PC-3 (cell line): Measurements from ENCODE around the gene STXBP5.

ENCODE experiments used
- EZH2 ChIP-seq: fragments of 300-600 bp; sonication (generic); IDR thresholded peaks from one replicate; pipeline ENCODE4 v1.6.1; 2017; ENCODE audit warnings: antibody characterized with exemption, mild to moderate bottlenecking, low read length; ENCODE audit not compliant: unreplicated experiment
- EZH2phosphoT487 ChIP-seq: fragments of 300-600 bp; sonication (generic); IDR thresholded peaks from 2 replicates; pipeline ENCODE4 v1.6.1; 2018; ENCODE audit warnings: mild to moderate bottlenecking, antibody characterized with exemption, low read length, borderline replicate concordance
- TF ChIP-seq, protein P1 (sequence below): fragments of 300-600 bp; sonication (generic); conservative IDR thresholded peaks from 2 replicates; pipeline ENCODE4 v1.5.1; 2017; ENCODE audit warnings: antibody characterized with exemption, low read depth, mild to moderate bottlenecking, low read length

DNA sequence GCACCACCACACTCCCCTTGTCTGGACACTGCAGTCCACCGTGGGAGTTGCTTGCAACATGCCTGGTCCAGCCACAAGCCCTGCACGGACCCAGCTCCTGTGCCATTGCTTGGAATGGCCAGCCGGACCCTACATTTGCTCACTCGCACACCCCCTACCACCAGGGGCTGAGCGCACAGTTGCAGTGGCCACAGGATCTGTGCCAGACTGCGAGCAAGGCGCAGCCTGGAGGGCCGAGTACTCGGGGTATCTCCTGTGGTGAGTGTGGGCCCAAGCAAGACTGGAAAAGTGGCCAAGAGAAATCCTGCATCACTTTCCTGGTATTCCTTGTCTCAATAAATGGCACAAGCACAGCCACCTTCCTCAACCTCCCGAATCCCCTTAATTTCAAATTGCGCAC is 218.9 kb downstream of the STXBP5 start:
- TF ChIP-seq, protein P1, sequence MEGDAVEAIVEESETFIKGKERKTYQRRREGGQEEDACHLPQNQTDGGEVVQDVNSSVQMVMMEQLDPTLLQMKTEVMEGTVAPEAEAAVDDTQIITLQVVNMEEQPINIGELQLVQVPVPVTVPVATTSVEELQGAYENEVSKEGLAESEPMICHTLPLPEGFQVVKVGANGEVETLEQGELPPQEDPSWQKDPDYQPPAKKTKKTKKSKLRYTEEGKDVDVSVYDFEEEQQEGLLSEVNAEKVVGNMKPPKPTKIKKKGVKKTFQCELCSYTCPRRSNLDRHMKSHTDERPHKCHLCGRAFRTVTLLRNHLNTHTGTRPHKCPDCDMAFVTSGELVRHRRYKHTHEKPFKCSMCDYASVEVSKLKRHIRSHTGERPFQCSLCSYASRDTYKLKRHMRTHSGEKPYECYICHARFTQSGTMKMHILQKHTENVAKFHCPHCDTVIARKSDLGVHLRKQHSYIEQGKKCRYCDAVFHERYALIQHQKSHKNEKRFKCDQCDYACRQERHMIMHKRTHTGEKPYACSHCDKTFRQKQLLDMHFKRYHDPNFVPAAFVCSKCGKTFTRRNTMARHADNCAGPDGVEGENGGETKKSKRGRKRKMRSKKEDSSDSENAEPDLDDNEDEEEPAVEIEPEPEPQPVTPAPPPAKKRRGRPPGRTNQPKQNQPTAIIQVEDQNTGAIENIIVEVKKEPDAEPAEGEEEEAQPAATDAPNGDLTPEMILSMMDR, result no peak
- no peak for TF ChIP-seq EZH2
- no peak for TF ChIP-seq EZH2phosphoT487
